Inferior parietal cortex (tissue), 1 donor: ENCODE results near the gene PRRG4.
"Not testable (repeated sequence)": the region's sequence is repeated elsewhere in the genome, so short reads cannot be mapped to it uniquely, and the experiment has no call there.

Experiments
- DNase-seq: peaks from one replicate; pipeline ENCODE4 v3.0.0-alpha.2; 2016; ENCODE audit errors: extremely low spot score

PRRG4 gene

GRCh38 chr11:32830796-32831195 is 1.1 kb downstream of the PRRG4 start:
- no peak for DNase-seq

- DNase-seq = no peak
Measured at GRCh38 chr11:32831221-32831620, 1.5 kb downstream of the PRRG4 start.

- DNase-seq = no peak
Measured at GRCh38 chr11:32833921-32834320, 4.2 kb downstream of the PRRG4 start.

GRCh38 chr11:32836946-32837345 is 7.2 kb downstream of the PRRG4 start:
- DNase-seq = no peak

- DNase-seq = no peak
Measured at GRCh38 chr11:32838505-32839274, 9.0 kb downstream of the PRRG4 start.

GRCh38 chr11:32839308-32839707 is 9.6 kb downstream of the PRRG4 start:
- no peak for DNase-seq

- DNase-seq = no peak
Measured at GRCh38 chr11:32840587-32840986, 10.9 kb downstream of the PRRG4 start.

- no peak for DNase-seq
Measured at GRCh38 chr11:32843544-32843943, 13.8 kb downstream of the PRRG4 start.

- DNase-seq = no peak
Measured at GRCh38 chr11:32847511-32847910, 17.8 kb downstream of the PRRG4 start.

- no peak for DNase-seq
Measured at GRCh38 chr11:32849761-32850160, 20.0 kb downstream of the PRRG4 start.

- DNase-seq = no peak
Measured at GRCh38 chr11:32851251-32851650, 21.5 kb downstream of the PRRG4 start.

GRCh38 chr11:32852207-32852606 is 22.5 kb downstream of the PRRG4 start:
- no peak for DNase-seq

GRCh38 chr11:32855601-32856000 is 25.9 kb downstream of the PRRG4 start:
- no peak for DNase-seq

- no peak for DNase-seq
Measured at GRCh38 chr11:32858731-32859130, 29.0 kb downstream of the PRRG4 start.

GRCh38 chr11:32861850-32862577 is 32.3 kb downstream of the PRRG4 start:
- no peak for DNase-seq

GRCh38 chr11:32864555-32864954 is 34.8 kb downstream of the PRRG4 start:
- no peak for DNase-seq

- not testable (repeated sequence) for DNase-seq
Measured at GRCh38 chr11:32868752-32869151, 39.0 kb downstream of the PRRG4 start.

- DNase-seq = no peak
Measured at GRCh38 chr11:32870676-32871075, 40.9 kb downstream of the PRRG4 start.

- no peak for DNase-seq
Measured at GRCh38 chr11:32874132-32874531, 44.4 kb downstream of the PRRG4 start.

- DNase-seq = no peak
Measured at GRCh38 chr11:32881286-32881685, 51.6 kb downstream of the PRRG4 start.

- DNase-seq = no peak
Measured at GRCh38 chr11:32883421-32883820, 53.7 kb downstream of the PRRG4 start.

- no peak for DNase-seq
Measured at GRCh38 chr11:32884023-32884422, 54.3 kb downstream of the PRRG4 start.

GRCh38 chr11:32884770-32885384 is 55.1 kb downstream of the PRRG4 start:
- DNase-seq = no peak
